Neural crest cell (in vitro differentiated cells): ENCODE results near the gene CCDC33. TPM values are rescaled to one million over a fixed set of nuclear protein-coding genes. Genes with fewer than 3 reads are reported as not detected.

Experiments used
- DNase-seq: peaks from one replicate; pipeline ENCODE4 v3.0.0; 2021; ENCODE audit warnings: low read depth, mixed read lengths, low spot score
- H3K27ac Mint-ChIP-seq: one replicate; pipeline ENCODE4 v1.8.0; 2021; ENCODE audit warnings: mild to moderate bottlenecking, mixed read lengths; ENCODE audit not compliant: unreplicated experiment
- H3K27me3 Mint-ChIP-seq: 2 replicates; pipeline ENCODE4 v1.8.0; 2021; ENCODE audit warnings: low read depth, mild to moderate bottlenecking, mixed read lengths
- H3K36me3 Mint-ChIP-seq: 2 replicates; pipeline ENCODE4 v1.8.0; 2021; ENCODE audit warnings: low read depth, mild to moderate bottlenecking, mixed read lengths
- H3K4me1 Mint-ChIP-seq: 2 replicates; pipeline ENCODE4 v1.8.0; 2021; ENCODE audit warnings: mixed read lengths
- H3K4me3 Mint-ChIP-seq: one replicate; pipeline ENCODE4 v1.8.0; 2021; ENCODE audit warnings: mild to moderate bottlenecking, mixed read lengths
- H3K9me3 Mint-ChIP-seq: 2 replicates; pipeline ENCODE4 v1.8.0; 2021; ENCODE audit warnings: mixed read lengths
- CTCF ChIP-seq: fragments of 200-600 bp; sonication (generic); conservative IDR thresholded peaks from 2 replicates; pipeline ENCODE4 v1.5.0; 2021; ENCODE audit warnings: antibody characterized with exemption, mild to moderate bottlenecking
- total RNA-seq: library from RNA; stranded (reverse); gene quantifications from 2 replicates; pipeline ENCODE4 v1.2.1, GENCODE V29; 2021

CCDC33 gene
- total RNA-seq, 1 donor from 2014 or later, result 15.1 TPM

- DNase-seq, result no peak
- Mint-ChIP-seq H3K9me3 (no peaks in the 10 kb centered on the region), H3K27me3 (peaks cover 16% of the 10 kb centered on the region), H3K4me3 (no peak overlapping the region), H3K27ac (no peak overlapping the region), H3K4me1 (peaks cover 87% of the 10 kb centered on the region), H3K36me3 (no peaks in the 10 kb centered on the region)
- TF ChIP-seq CTCF, result no peak
Measured at GRCh38 chr15:74305687-74306086, 69.6 kb downstream of the CCDC33 start.

- H3K27me3 Mint-ChIP-seq, result peaks cover 9% of the 10 kb centered on the region
- peak overlapping the region; percentile 10 for H3K27ac Mint-ChIP-seq
- peak overlapping the region; percentile 12 for H3K4me3 Mint-ChIP-seq
Measured at GRCh38 chr15:74306781-74307217, 70.7 kb downstream of the CCDC33 start.

GRCh38 chr15:74307827-74308811, 72.0 kb downstream of the CCDC33 start:
- Mint-ChIP-seq H3K4me3 (peak overlapping the region; percentile 50), H3K9me3 (no peaks in the 10 kb centered on the region), H3K27me3 (peaks cover 3% of the 10 kb centered on the region), H3K27ac (no peak overlapping the region), H3K36me3 (no peaks in the 10 kb centered on the region), H3K4me1 (peaks cover 81% of the 10 kb centered on the region)
- peak; percentile 69 for TF ChIP-seq CTCF
- DNase-seq, result peak; percentile 47

More at GRCh38 chr15:74306781-74307217, 70.7 kb downstream of the CCDC33 start:
- Mint-ChIP-seq H3K4me1 (peaks cover 84% of the 10 kb centered on the region), H3K9me3 (no peaks in the 10 kb centered on the region), H3K36me3 (no peaks in the 10 kb centered on the region)
- TF ChIP-seq CTCF, result no peak
- no peak for DNase-seq

- peak; percentile 66 for TF ChIP-seq CTCF
- Mint-ChIP-seq H3K27ac (no peak overlapping the region), H3K27me3 (no peaks in the 10 kb centered on the region), H3K4me1 (peaks cover 56% of the 10 kb centered on the region), H3K4me3 (peak overlapping the region; percentile 3), H3K36me3 (no peaks in the 10 kb centered on the region), H3K9me3 (no peaks in the 10 kb centered on the region)
- DNase-seq, result peak; percentile 46
Measured at GRCh38 chr15:74311734-74312444, 75.8 kb downstream of the CCDC33 start.

GRCh38 chr15:74312445-74313007, 76.4 kb downstream of the CCDC33 start:
- Mint-ChIP-seq H3K27ac (no peak overlapping the region), H3K9me3 (no peaks in the 10 kb centered on the region), H3K36me3 (no peaks in the 10 kb centered on the region), H3K4me3 (no peak overlapping the region), H3K4me1 (peaks cover 56% of the 10 kb centered on the region), H3K27me3 (no peaks in the 10 kb centered on the region)
- DNase-seq, result no peak
- TF ChIP-seq CTCF, result no peak
